ENCODE results near the gene SOX18. TPM values are rescaled to one million over a fixed set of nuclear protein-coding genes. Genes with fewer than 3 reads are reported as not detected.

The SOX18 gene
- total and polyA plus RNA-seq, 2 experiments from 2014 or later = 0.21 TPM; not detected in 1

- TF ChIP-seq, protein P1, sequence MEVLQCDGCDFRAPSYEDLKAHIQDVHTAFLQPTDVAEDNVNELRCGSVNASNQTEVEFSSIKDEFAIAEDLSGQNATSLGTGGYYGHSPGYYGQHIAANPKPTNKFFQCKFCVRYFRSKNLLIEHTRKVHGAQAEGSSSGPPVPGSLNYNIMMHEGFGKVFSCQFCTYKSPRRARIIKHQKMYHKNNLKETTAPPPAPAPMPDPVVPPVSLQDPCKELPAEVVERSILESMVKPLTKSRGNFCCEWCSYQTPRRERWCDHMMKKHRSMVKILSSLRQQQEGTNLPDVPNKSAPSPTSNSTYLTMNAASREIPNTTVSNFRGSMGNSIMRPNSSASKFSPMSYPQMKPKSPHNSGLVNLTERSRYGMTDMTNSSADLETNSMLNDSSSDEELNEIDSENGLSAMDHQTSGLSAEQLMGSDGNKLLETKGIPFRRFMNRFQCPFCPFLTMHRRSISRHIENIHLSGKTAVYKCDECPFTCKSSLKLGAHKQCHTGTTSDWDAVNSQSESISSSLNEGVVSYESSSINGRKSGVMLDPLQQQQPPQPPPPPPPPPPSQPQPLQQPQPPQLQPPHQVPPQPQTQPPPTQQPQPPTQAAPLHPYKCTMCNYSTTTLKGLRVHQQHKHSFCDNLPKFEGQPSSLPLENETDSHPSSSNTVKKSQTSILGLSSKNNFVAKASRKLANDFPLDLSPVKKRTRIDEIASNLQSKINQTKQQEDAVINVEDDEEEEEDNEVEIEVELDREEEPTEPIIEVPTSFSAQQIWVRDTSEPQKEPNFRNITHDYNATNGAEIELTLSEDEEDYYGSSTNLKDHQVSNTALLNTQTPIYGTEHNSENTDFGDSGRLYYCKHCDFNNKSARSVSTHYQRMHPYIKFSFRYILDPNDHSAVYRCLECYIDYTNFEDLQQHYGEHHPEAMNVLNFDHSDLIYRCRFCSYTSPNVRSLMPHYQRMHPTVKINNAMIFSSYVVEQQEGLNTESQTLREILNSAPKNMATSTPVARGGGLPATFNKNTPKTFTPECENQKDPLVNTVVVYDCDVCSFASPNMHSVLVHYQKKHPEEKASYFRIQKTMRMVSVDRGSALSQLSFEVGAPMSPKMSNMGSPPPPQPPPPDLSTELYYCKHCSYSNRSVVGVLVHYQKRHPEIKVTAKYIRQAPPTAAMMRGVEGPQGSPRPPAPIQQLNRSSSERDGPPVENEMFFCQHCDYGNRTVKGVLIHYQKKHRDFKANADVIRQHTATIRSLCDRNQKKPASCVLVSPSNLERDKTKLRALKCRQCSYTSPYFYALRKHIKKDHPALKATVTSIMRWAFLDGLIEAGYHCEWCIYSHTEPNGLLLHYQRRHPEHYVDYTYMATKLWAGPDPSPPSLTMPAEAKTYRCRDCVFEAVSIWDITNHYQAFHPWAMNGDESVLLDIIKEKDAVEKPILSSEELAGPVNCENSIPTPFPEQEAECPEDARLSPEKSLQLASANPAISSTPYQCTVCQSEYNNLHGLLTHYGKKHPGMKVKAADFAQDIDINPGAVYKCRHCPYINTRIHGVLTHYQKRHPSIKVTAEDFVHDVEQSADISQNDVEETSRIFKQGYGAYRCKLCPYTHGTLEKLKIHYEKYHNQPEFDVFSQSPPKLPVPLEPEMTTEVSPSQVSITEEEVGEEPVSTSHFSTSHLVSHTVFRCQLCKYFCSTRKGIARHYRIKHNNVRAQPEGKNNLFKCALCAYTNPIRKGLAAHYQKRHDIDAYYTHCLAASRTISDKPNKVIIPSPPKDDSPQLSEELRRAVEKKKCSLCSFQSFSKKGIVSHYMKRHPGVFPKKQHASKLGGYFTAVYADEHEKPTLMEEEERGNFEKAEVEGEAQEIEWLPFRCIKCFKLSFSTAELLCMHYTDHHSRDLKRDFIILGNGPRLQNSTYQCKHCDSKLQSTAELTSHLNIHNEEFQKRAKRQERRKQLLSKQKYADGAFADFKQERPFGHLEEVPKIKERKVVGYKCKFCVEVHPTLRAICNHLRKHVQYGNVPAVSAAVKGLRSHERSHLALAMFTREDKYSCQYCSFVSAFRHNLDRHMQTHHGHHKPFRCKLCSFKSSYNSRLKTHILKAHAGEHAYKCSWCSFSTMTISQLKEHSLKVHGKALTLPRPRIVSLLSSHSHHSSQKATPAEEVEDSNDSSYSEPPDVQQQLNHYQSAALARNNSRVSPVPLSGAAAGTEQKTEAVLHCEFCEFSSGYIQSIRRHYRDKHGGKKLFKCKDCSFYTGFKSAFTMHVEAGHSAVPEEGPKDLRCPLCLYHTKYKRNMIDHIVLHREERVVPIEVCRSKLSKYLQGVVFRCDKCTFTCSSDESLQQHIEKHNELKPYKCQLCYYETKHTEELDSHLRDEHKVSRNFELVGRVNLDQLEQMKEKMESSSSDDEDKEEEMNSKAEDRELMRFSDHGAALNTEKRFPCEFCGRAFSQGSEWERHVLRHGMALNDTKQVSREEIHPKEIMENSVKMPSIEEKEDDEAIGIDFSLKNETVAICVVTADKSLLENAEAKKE (CRISPR knock-in tag; IDR thresholded peaks at IDR 0.05) = no peak
- TF ChIP-seq ZNF114 (CRISPR knock-in tag; IDR thresholded peaks at IDR 0.05) (no peak), POLR2AphosphoS5 (IDR thresholded peaks at IDR 0.05; ENCODE audit: low read depth) (no peak), JUNB (IDR thresholded peaks at IDR 0.05; ENCODE audit: unreplicated experiment) (no peak), CREB1 (CRISPR knock-in tag; IDR thresholded peaks at IDR 0.05; ENCODE audit: low read depth) (no peak), NANOG (IDR thresholded peaks at IDR 0.05; ENCODE audit: borderline replicate concordance) (no peak), EZH2phosphoT487 (IDR thresholded peaks at IDR 0.05; ENCODE audit: unreplicated experiment) (no peak)
These were observed 16.5 kb upstream of the SOX18 start (continued) for GRCh38 chr20:64065974-64066343.

DNA sequence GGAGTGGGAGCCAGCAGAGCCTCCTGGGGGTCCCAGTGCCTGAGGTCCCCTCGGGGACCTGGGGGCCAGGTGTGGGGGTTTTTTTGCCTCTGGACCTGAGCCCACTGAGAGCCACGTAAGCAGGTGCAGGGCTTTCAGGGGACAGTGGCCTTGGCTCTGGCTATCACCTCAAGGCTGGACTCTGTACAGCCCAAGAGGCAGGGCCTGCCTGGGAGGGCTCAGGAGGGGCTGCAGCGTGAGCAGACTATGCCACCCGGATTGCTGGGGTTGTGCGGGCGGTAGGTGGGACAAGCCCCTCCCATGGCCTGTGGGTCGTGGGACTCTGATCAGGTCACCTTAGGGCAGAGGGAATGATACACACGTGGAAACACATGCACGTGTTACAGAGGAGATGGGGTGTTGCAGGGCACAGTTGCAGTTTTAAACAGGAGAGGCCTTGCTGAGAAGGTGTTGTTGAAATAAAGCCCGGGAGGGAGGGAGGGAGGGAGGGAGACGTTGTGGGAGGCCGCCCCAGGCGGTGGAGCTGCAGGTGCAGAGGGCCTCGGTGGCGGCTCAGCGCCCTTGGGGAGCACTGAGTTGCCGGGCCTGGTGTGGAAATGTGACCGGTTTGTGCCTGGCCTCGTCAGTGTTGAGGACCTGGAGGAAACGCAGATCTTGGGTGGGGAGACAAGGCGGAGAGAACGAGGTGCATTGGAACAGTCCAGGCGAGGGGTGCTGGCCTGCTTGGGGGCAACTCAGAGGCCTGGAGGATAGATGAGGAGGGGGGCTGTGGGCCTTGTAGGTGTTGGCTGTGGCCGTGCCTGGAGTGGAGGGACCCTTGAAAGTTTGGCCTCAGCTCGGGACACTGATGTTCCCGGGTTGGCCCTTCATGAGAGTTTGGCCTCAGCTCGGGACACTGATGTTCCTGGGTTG, 15.9 kb upstream of the SOX18 start:
- Histone ChIP-seq H3K9me2 (ENCODE audit: insufficient read depth) (no peaks in the 10 kb centered on the region), H3K27ac (ENCODE audit: low read depth) (no peak overlapping the region), H3K79me2 (replicated peaks; ENCODE audit: insufficient read depth) (no peaks in the 10 kb centered on the region), H3K4me1 (ENCODE audit: insufficient read depth) (peaks cover 17% of the 10 kb centered on the region; the same call in 1 of the 2 replicates), H3K36me3 (ENCODE audit: insufficient read depth) (no peaks in the 10 kb centered on the region), H3K4me2 (no peak overlapping the region), H4K20me1 (replicated peaks; ENCODE audit: insufficient read depth) (no peaks in the 10 kb centered on the region), H2AFZ (no peak overlapping the region), H3K4me3 (no peak overlapping the region), H3K27me3 (ENCODE audit: insufficient read depth) (no peaks in the 10 kb centered on the region), H3F3A (replicated peaks; ENCODE audit: low read depth) (peaks cover 6% of the 10 kb centered on the region; the same call in 1 of the 2 replicates)
- Mint-ChIP-seq H3K4me3 (peak overlapping the region; percentile 17; the same call in 1 of the 3 replicates), H3K27ac (no peak overlapping the region; the same call in 1 of the 2 replicates), H3K36me3 (ENCODE audit: low read depth) (no peaks in the 10 kb centered on the region), H3K27me3 (ENCODE audit: insufficient read depth, low read depth, poor library complexity) (peaks cover 13% of the 10 kb centered on the region), H3K4me1 (peaks cover 34% of the 10 kb centered on the region), H3K9me3 (no peaks in the 10 kb centered on the region)
- ATAC-seq (no peak), DNase-seq (ENCODE audit: low spot score) (no peak)
- no peak for TF ChIP-seq ZNF114 (CRISPR knock-in tag; IDR thresholded peaks at IDR 0.05)
- TF ChIP-seq EZH2phosphoT487 (IDR thresholded peaks at IDR 0.05; ENCODE audit: unreplicated experiment) = no peak
- TF ChIP-seq ETS1 (IDR thresholded peaks at IDR 0.05) = no peak
- TF ChIP-seq NANOG (IDR thresholded peaks at IDR 0.05; ENCODE audit: borderline replicate concordance) = no peak
- TF ChIP-seq STAT1 (IDR thresholded peaks at IDR 0.05; ENCODE audit: unreplicated experiment) = no peak
- no peak for TF ChIP-seq ZNF331 (CRISPR knock-in tag; IDR thresholded peaks at IDR 0.05; ENCODE audit: low read depth)
- TF ChIP-seq, protein P2, sequence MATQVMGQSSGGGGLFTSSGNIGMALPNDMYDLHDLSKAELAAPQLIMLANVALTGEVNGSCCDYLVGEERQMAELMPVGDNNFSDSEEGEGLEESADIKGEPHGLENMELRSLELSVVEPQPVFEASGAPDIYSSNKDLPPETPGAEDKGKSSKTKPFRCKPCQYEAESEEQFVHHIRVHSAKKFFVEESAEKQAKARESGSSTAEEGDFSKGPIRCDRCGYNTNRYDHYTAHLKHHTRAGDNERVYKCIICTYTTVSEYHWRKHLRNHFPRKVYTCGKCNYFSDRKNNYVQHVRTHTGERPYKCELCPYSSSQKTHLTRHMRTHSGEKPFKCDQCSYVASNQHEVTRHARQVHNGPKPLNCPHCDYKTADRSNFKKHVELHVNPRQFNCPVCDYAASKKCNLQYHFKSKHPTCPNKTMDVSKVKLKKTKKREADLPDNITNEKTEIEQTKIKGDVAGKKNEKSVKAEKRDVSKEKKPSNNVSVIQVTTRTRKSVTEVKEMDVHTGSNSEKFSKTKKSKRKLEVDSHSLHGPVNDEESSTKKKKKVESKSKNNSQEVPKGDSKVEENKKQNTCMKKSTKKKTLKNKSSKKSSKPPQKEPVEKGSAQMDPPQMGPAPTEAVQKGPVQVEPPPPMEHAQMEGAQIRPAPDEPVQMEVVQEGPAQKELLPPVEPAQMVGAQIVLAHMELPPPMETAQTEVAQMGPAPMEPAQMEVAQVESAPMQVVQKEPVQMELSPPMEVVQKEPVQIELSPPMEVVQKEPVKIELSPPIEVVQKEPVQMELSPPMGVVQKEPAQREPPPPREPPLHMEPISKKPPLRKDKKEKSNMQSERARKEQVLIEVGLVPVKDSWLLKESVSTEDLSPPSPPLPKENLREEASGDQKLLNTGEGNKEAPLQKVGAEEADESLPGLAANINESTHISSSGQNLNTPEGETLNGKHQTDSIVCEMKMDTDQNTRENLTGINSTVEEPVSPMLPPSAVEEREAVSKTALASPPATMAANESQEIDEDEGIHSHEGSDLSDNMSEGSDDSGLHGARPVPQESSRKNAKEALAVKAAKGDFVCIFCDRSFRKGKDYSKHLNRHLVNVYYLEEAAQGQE (IDR thresholded peaks at IDR 0.05; ENCODE audit: unreplicated experiment) = no peak

Data from GM23338 (cell line).